HCT116 (cell line): ENCODE results near the gene ZBED2. TPM values are rescaled to one million over a fixed set of nuclear protein-coding genes. Genes with fewer than 3 reads are reported as not detected.

Source experiments
- ATAC-seq: fragments of 200-7000 bp; cut with Tn5 transposase; 2 replicates; pipeline ENCODE4 v1.9.1; 2020; ENCODE audit warnings: mild to moderate bottlenecking, moderate library complexity
- BruUV-seq: library from RNA; stranded (reverse); fragments of 400-500 nt; replicated peaks from 2 replicates; lab custom pipeline; 2021; lab: Mats Ljungman, UMichigan
- CTCF ChIA-PET: fragments of 300-600 bp; sonication (Branson Sonifier 250); formaldehyde crosslinking; loops from one replicate; lab custom pipeline; 2021; ENCODE audit warnings: antibody characterized with exemption; lab: Charles Lee
- POLR2A ChIA-PET: fragments of 300-600, 350-600 bp; sonication (Branson Sonifier 250); formaldehyde crosslinking; loops from one replicate; lab custom pipeline; 2021; ENCODE audit warnings: antibody characterized with exemption; lab: Charles Lee
- RAD21 ChIA-PET, 2 experiments: fragments of 300-600 bp; sonication (Branson Sonifier 250); formaldehyde crosslinking; loops; one replicate each; lab custom pipeline; 2023; ENCODE audit warnings: low total read pairs in 2 of 2; ENCODE audit not compliant: uncharacterized antibody in 2 of 2, unreplicated experiment in 2 of 2, low non-redundant PET in 1 of 2; lab: Charles Lee
- DNase-seq: peaks from one replicate; pipeline ENCODE4 v3.0.0-alpha.2; 2010; ENCODE audit warnings: low read depth, low spot score
- H2AFZ ChIP-seq: fragments of 200-600 bp; shearing (Covaris generic), sonication (generic); 2 replicates; pipeline ENCODE4 v1.6.1; 2017; ENCODE audit warnings: low read depth, mixed run types, mixed read lengths, antibody characterized with exemption, low read length; ENCODE audit not compliant: poor library complexity, severe bottlenecking
- H3K27ac ChIP-seq: 2 replicates; pipeline ENCODE4 v1.5.1; 2012; ENCODE audit warnings: low read depth, low read length
- H3K27me3 ChIP-seq: fragments of 200-600 bp; sonication (generic); 2 replicates; pipeline ENCODE4 v1.6.1; 2016; ENCODE audit warnings: mixed run types, low read length, mixed read lengths; ENCODE audit not compliant: insufficient read depth
- H3K36me3 ChIP-seq, 2 experiments: fragments of 200-500 bp in 1 of 2; fragments of 200-600 bp in 1 of 2; sonication (Bioruptor generic) in 1 of 2; sonication (generic) in 1 of 2; 2 replicates each; pipeline versions ENCODE4 v1.5.1 to v1.6.1; 2014 to 2016; ENCODE audit warnings: low read length in 2 of 2, inconsistent platforms in 1 of 2, mixed read lengths in 1 of 2, mixed run types in 1 of 2; ENCODE audit not compliant: insufficient read depth in 2 of 2, control insufficient read depth in 1 of 2
- H3K4me1 ChIP-seq, 2 experiments: fragments of 200-600 bp in 1 of 2; sonication (generic) in 1 of 2; 2 replicates each; pipeline versions ENCODE4 v1.5.1 to v1.6.1; 2012 to 2017; ENCODE audit warnings: low read length in 2 of 2, inconsistent platforms in 1 of 2, mild to moderate bottlenecking in 1 of 2, mixed read lengths in 1 of 2, mixed run types in 1 of 2, moderate library complexity in 1 of 2; ENCODE audit not compliant: insufficient read depth in 2 of 2, control insufficient read depth in 1 of 2
- H3K4me2 ChIP-seq: fragments of 200-600 bp; sonication (generic); 2 replicates; pipeline ENCODE4 v1.6.1; 2017; ENCODE audit warnings: mixed run types, low read length, mixed read lengths
- H3K4me3 ChIP-seq, 2 experiments: fragments of 200-600 bp in 1 of 2; sonication (generic) in 1 of 2; replicated peaks in 1 of 2; 2 replicates each; pipeline ENCODE4 v1.5.1; 2011 to 2016; ENCODE audit warnings: low read length in 2 of 2, control low read depth in 1 of 2, low read depth in 1 of 2, mild to moderate bottlenecking in 1 of 2, mixed read lengths in 1 of 2, mixed run types in 1 of 2
- H3K79me2 ChIP-seq: fragments of 200-600 bp; sonication (generic); 2 replicates; pipeline ENCODE4 v1.6.1; 2017; ENCODE audit warnings: mild to moderate bottlenecking, mixed run types, low read length, moderate library complexity, mixed read lengths; ENCODE audit not compliant: insufficient read depth
- H3K9ac ChIP-seq: fragments of 200-600 bp; sonication (generic); 2 replicates; pipeline ENCODE4 v1.6.1; 2016; ENCODE audit warnings: low read length, mixed read lengths
- H3K9me2 ChIP-seq: fragments of 200-600 bp; sonication (generic), shearing (Covaris generic); 2 replicates; pipeline ENCODE4 v1.6.1; 2017; ENCODE audit warnings: mixed run types, mild to moderate bottlenecking, moderate library complexity; ENCODE audit not compliant: insufficient read depth
- H3K9me3 ChIP-seq, 2 experiments: fragments of 200-500 bp in 1 of 2; fragments of 200-600 bp in 1 of 2; sonication (Bioruptor generic) in 1 of 2; sonication (generic) in 1 of 2; 2 replicates each; pipeline ENCODE4 v1.6.1; 2014 to 2017; ENCODE audit warnings: low read length in 2 of 2, mixed read lengths in 2 of 2, inconsistent platforms in 1 of 2, low read depth in 1 of 2, mild to moderate bottlenecking in 1 of 2, mixed run types in 1 of 2, moderate library complexity in 1 of 2; ENCODE audit not compliant: control insufficient read depth in 1 of 2, insufficient read depth in 1 of 2
- H4K20me1 ChIP-seq: fragments of 200-600 bp; sonication (generic), shearing (Covaris generic); 2 replicates; pipeline ENCODE4 v1.6.1; 2017; ENCODE audit warnings: mixed run types, mild to moderate bottlenecking, moderate library complexity; ENCODE audit not compliant: insufficient read depth
- CBX3 ChIP-seq: IDR thresholded peaks from 2 replicates; pipeline ENCODE4 v1.6.1; 2012; ENCODE audit warnings: low read depth
- CEBPB ChIP-seq: IDR thresholded peaks from 2 replicates; pipeline ENCODE4 v1.6.1; 2012; ENCODE audit warnings: low read depth
- EZH2 ChIP-seq: fragments of 200-600 bp; sonication (generic); IDR thresholded peaks from 2 replicates; pipeline ENCODE4 v1.6.1; 2017; ENCODE audit warnings: antibody characterized with exemption, mixed run types
- EZH2phosphoT487 ChIP-seq: fragments of 200-600 bp; IDR thresholded peaks from 2 replicates; pipeline ENCODE4 v1.6.1; 2018; ENCODE audit warnings: antibody characterized with exemption, borderline replicate concordance
- FOSL1 ChIP-seq: IDR thresholded peaks from 2 replicates; pipeline ENCODE4 v1.6.1; 2012; ENCODE audit warnings: low read depth
- JUND ChIP-seq: IDR thresholded peaks from 2 replicates; pipeline ENCODE4 v1.6.1; 2012
- RAD21 ChIP-seq: IDR thresholded peaks from 2 replicates; pipeline ENCODE4 v1.6.1; 2012; ENCODE audit warnings: low read depth, mild to moderate bottlenecking
- SP1 ChIP-seq: IDR thresholded peaks from 2 replicates; pipeline ENCODE4 v1.6.1; 2012; ENCODE audit warnings: low read depth
- SRF ChIP-seq: IDR thresholded peaks from 2 replicates; pipeline ENCODE4 v1.6.1; 2012; ENCODE audit warnings: low read depth
- TCF7L2 ChIP-seq: IDR thresholded peaks from 2 replicates; pipeline ENCODE4 v1.7.0; 2011; ENCODE audit warnings: borderline replicate concordance, inconsistent platforms; ENCODE audit not compliant: insufficient read depth, insufficient read length; ENCODE audit errors: extremely low read depth
- YY1 ChIP-seq: IDR thresholded peaks from 2 replicates; pipeline ENCODE4 v1.6.1; 2011; ENCODE audit warnings: low read length, low read depth, moderate library complexity, mild to moderate bottlenecking; ENCODE audit not compliant: insufficient replicate concordance; ENCODE audit errors: extremely low read depth
- ZNF274 ChIP-seq: fragments of 200-500 bp; sonication (Bioruptor generic); IDR thresholded peaks from 2 replicates; pipeline ENCODE4 v1.6.1; 2014; ENCODE audit warnings: mild to moderate bottlenecking, low read depth, low read length, inconsistent platforms
- intact Hi-C: fragments of 100-400 bp; cut with micrococcal nuclease; formaldehyde crosslinking; loops from 2 replicates; pipeline ENCODE4 v1.10.0; 2022
- total RNA-seq: library from RNA; stranded (reverse); gene quantifications from one replicate; pipeline ENCODE4 v1.2.1, GENCODE V29; 2021; ENCODE audit not compliant: unreplicated experiment
- TF ChIP-seq, protein P1 (sequence below): IDR thresholded peaks from 2 replicates; pipeline ENCODE4 v1.6.1; 2012

The ZBED2 gene
- total RNA-seq, 1 experiment from 2014 or later = 16.1 TPM

DNA sequence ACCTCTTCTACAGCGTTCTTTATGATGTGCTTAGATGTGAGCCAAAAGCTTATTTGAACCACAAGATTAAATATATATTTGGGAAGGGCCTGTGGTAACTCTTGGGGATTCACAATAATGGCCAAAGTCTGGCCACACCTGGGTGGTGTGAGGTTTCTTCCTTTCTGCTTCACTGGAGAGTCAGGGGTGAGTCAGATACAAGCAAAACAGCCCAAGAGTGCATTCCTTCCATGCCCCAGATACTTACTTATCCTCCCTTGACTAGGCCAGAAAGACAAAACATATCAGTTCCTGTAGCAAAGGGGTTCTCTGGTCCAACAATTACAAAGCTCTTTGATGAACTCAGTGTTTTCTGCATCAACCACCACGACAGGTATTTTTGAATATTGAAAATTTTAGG, 941 bp downstream of the ZBED2 start:
- POLR2A ChIA-PET = no interaction called here
- Histone ChIP-seq H3K36me3 (no peaks in the 10 kb centered on the region), H4K20me1 (no peaks in the 10 kb centered on the region), H3K9me3 (no peaks in the 10 kb centered on the region), H3K9me2 (no peaks in the 10 kb centered on the region), H3K79me2 (peaks cover 26% of the 10 kb centered on the region), H3K4me1 (peaks cover 33 to 69% of the 10 kb centered on the region in 2 experiments), H3K4me3 (peak overlapping the region in 1 of 2 experiments; percentile 44; a peak in 3 of 4 replicates), H3K27ac (peak overlapping the region; percentile 60), H2AFZ (no peak overlapping the region), H3K4me2 (peak overlapping the region; percentile 67), H3K27me3 (no peaks in the 10 kb centered on the region), H3K9ac (peak overlapping the region; percentile 52)
- no TSS peak for BruUV-seq
- TF ChIP-seq RAD21 (no peak), CBX3 (0 out of 2 replicates have a peak, but pooled peaks have one; percentile 46), SRF (0 out of 2 replicates have a peak, but pooled peaks have one; percentile 20), YY1 (peak; percentile 21), ZNF274 (no peak), TCF7L2 (no peak), SP1 (peak; percentile 62), CEBPB (no peak), EZH2 (no peak), FOSL1 (peak; percentile 66; the same call in 1 of the 2 replicates), EZH2phosphoT487 (no peak), JUND (peak; percentile 53)
- TF ChIP-seq, protein P1, sequence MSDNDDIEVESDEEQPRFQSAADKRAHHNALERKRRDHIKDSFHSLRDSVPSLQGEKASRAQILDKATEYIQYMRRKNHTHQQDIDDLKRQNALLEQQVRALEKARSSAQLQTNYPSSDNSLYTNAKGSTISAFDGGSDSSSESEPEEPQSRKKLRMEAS = no peak
- intact Hi-C loops = loop anchor here (10.0 kb wide), 1 partner anchor 281 kb away; no protein-coding TSS in a partner anchor
- no peak for DNase-seq
- RAD21 ChIA-PET = no interaction called here
- ATAC-seq = peak; percentile 69
- CTCF ChIA-PET = no interaction called here
